Heart right ventricle (tissue), 16 donors: ENCODE data around the gene CXorf49. TPM values are rescaled to one million over a fixed set of nuclear protein-coding genes. Genes with fewer than 3 reads are reported as not detected.
A peak's percentile ranks its signal among the peaks of the same experiment; 100 is the strongest.
"Not testable (repeated sequence)": the region's sequence is repeated elsewhere in the genome, so short reads cannot be mapped to it uniquely, and the experiment has no call there.

ENCODE experiments used
- ATAC-seq, 8 donors: fragments of 200-7000 bp; cut with Tn5 transposase; one replicate each; pipeline ENCODE4 v1.9.1; 2020; ENCODE audit warnings: mild to moderate bottlenecking in 8 of 8, moderate library complexity in 8 of 8, moderate number of reproducible peaks in 1 of 8
- DNase-seq, 2 donors: peaks; one replicate each; pipeline ENCODE4 v3.0.0-alpha.2; 2020
- H3K27ac ChIP-seq, 10 donors: fragments of 200-600 bp; sonication (generic) in 2 of 10; one replicate each; pipeline versions ENCODE4 v1.5.0 to v1.8.0; 2020 to 2022; ENCODE audit warnings: mild to moderate bottlenecking in 3 of 10
- H3K27me3 ChIP-seq, 7 donors: fragments of 200-600 bp; one replicate each; pipeline ENCODE4 v1.8.0; 2021 to 2022; ENCODE audit warnings: mild to moderate bottlenecking in 2 of 7
- H3K36me3 ChIP-seq, 9 donors: fragments of 200-600 bp; sonication (generic) in 1 of 9; one replicate each; pipeline versions ENCODE4 v1.5.0 to v1.8.0; 2020 to 2022; ENCODE audit warnings: mild to moderate bottlenecking in 2 of 9
- H3K4me1 ChIP-seq, 9 donors: fragments of 200-600 bp; sonication (generic) in 1 of 9; one replicate each; pipeline versions ENCODE4 v1.5.0 to v1.8.0; 2020 to 2022; ENCODE audit warnings: mild to moderate bottlenecking in 4 of 9
- H3K4me3 ChIP-seq, 10 donors: fragments of 200-600 bp; sonication (generic) in 2 of 10; one replicate each; pipeline versions ENCODE4 v1.5.0 to v1.8.0; 2020 to 2022; ENCODE audit warnings: mild to moderate bottlenecking in 7 of 10, moderate library complexity in 2 of 10
- H3K9me3 ChIP-seq, 11 donors: fragments of 200-600 bp in 10 of 11; sonication (generic) in 2 of 11; one replicate each; pipeline versions ENCODE4 v1.5.0 to v1.8.0; 2013 to 2022; ENCODE audit warnings: mild to moderate bottlenecking in 2 of 11, control low read depth in 1 of 11, moderate library complexity in 1 of 11
- CTCF ChIP-seq, 9 donors: fragments of 200-600 bp; sonication (generic) in 2 of 9; IDR thresholded peaks; one replicate each; pipeline versions ENCODE4 v1.5.0 to v1.8.0; 2021 to 2022; ENCODE audit warnings: antibody characterized with exemption in 9 of 9, mild to moderate bottlenecking in 5 of 9, moderate library complexity in 1 of 9
- WGBS, 2 donors: extraction: QIAGEN DNeasy Blood & Tissue Kit; methylation state at CpG; one replicate each; pipeline ENCODE4 v1.1.7; 2013; ENCODE audit warnings: inconsistent platforms in 1 of 2; 5-methylcytosine and 5-hydroxymethylcytosine counted together
- intact Hi-C, 10 donors: fragments of 100-400 bp; cut with DNase I; formaldehyde crosslinking; loops; one replicate each; pipeline versions ENCODE4 v1.11.1 to v1.14.2; 2022
- polyA plus RNA-seq, 2 donors: library from polyadenylated mRNA; stranded (reverse); fragments of 200-250 nt; gene quantifications; one replicate each; pipeline ENCODE4 v1.2.3, GENCODE V29; 2013
- total RNA-seq, 10 donors: library from RNA; stranded (reverse); fragmentation: NEBNext Ultra II Directional in 3 of 10; extraction: Animal tissue kit (Norgen Biotek cat#: 25700) in 3 of 10; gene quantifications; one replicate each; pipeline versions ENCODE4 v1.2.1 to v1.2.4, GENCODE V29; 2021 to 2023
- donor health status: Arrhythmogenic right ventricular cardiomyopathy.
- donor health status: ischemic (EF 13 %, LVEDD 7.1; RV severe dilation, severe dysfunction).
- donor health status: healthy with polysubstance abuse.
- donor health status: DM: no; HTN: yes; CAD: no.
- donor health status: DM: no; HTN: no; CAD: no.
- donor health status: ischemic (EF 25% LVEDD 6.9; RV normal size, moderate dysfunction).
- donor health status: ischemic (EF 25% LVEDD 5.7; RV mildly dilated, moderate dysfunction).
- donor health status: healthy.
- donor health status: DM: yes; HTN: yes; CAD: no.
- donor health status: Ischemic cardiomyopathy.
- donor health status: ischemic (EF 35%, LVEDD 5.7; RV mildly dilated, moderate dysfunction).
- donor health status: nonischemic (EF 11% LVEDD 7.7; RV severe dilation, severe dysfunction).
- donor health status: DM: yes; HTN: yes; CAD: no.
- donor health status: PGD.
- donor health status: ischemic (EF 29% LVEDD 5.4; RV normal size, mild dysfunction).
- donor health status: nonischemic (EF 23%, LVEDD 6.1; RV moderate dilation, normal function).

The CXorf49 gene
- total and polyA plus RNA-seq, 12 donors = not detected

- intact Hi-C loops = no loop called here
- Histone ChIP-seq H3K4me1 (no peaks in the 10 kb centered on the region), H3K36me3 (no peaks in the 10 kb centered on the region), H3K27ac (no peak overlapping the region), H3K9me3 (no peaks in the 10 kb centered on the region), H3K4me3 (no peak overlapping the region), H3K27me3 (no peaks in the 10 kb centered on the region)
- no peak for TF ChIP-seq CTCF (IDR thresholded peaks at IDR 0.05)
- ATAC-seq (no peak), DNase-seq (no peak)
- WGBS, 2 donors = 93 to 94% methylated on average over 11 of the region's 11 CpGs
These were observed 46.1 kb downstream of the CXorf49 start for GRCh38 chrX:71671938-71672337.

GRCh38 chrX:71671043-71671780 lies 46.9 kb downstream of the CXorf49 start:
- DNase-seq (no peak), ATAC-seq (peak in 3 of 8 donors; percentile 41 to 67 (median 45))
- intact Hi-C loops = no loop called here
- Histone ChIP-seq H3K36me3 (no peaks in the 10 kb centered on the region), H3K9me3 (no peaks in the 10 kb centered on the region), H3K27me3 (no peaks in the 10 kb centered on the region), H3K4me1 (no peaks in the 10 kb centered on the region), H3K4me3 (no peak overlapping the region), H3K27ac (no peak overlapping the region)
- TF ChIP-seq CTCF (IDR thresholded peaks at IDR 0.05) = no peak
- 70% methylated on average over 12 of the region's 12 CpGs for WGBS, 2 donors

- H3K36me3 ChIP-seq, H3K27ac ChIP-seq, H3K27me3 ChIP-seq, H3K4me3 ChIP-seq, H3K4me1 ChIP-seq, DNase-seq, intact Hi-C loops, H3K9me3 ChIP-seq: not testable (repeated sequence)
- peak in 6 of 8 donors; percentile 50 to 75 (median 64) for ATAC-seq
- TF ChIP-seq CTCF (IDR thresholded peaks at IDR 0.05) = peak in 7 of 9 donors; percentile 30 to 53 (median 41)
- 23 to 30% methylated on average over 10 of the region's 10 CpGs for WGBS, 2 donors
These were observed 48.1 kb downstream of the CXorf49 start for GRCh38 chrX:71669947-71670346.

- Histone ChIP-seq H3K4me3 (no peak overlapping the region), H3K27me3 (no peaks in the 10 kb centered on the region), H3K36me3 (no peaks in the 10 kb centered on the region), H3K4me1 (no peaks in the 10 kb centered on the region), H3K9me3 (no peaks in the 10 kb centered on the region), H3K27ac (no peak overlapping the region)
- DNase-seq (no peak), ATAC-seq (no peak)
- intact Hi-C loops = no loop called here
- no peak for TF ChIP-seq CTCF (IDR thresholded peaks at IDR 0.05)
- 48 to 59% methylated on average over 13 of the region's 13 CpGs for WGBS, 2 donors
These were observed 48.6 kb downstream of the CXorf49 start for GRCh38 chrX:71669492-71669891.
